ENCODE results near the gene CFAP61.

DNA sequence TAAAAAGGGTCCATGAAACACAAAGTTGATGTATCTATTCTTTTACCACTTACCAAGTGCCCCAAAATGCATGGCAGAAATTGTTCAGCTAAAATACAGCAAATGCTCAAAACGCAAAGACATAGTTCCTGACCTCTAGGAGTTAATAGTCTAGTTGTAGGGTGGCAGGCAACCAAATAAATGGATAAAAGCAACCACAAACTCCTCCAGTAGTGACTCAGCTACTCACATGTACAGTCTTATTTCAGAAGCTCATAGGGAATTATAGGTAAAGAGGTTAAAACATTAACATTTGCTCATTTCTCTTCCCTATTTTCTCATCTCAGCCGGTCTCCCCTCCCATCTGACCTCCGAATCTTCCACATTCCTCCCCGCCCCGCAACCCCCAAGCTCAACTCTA is 171.6 kb downstream of the CFAP61 start:
- TF ChIP-seq POLR2A (IDR thresholded peaks at IDR 0.05), result no peak
- TF ChIP-seq, protein P1, sequence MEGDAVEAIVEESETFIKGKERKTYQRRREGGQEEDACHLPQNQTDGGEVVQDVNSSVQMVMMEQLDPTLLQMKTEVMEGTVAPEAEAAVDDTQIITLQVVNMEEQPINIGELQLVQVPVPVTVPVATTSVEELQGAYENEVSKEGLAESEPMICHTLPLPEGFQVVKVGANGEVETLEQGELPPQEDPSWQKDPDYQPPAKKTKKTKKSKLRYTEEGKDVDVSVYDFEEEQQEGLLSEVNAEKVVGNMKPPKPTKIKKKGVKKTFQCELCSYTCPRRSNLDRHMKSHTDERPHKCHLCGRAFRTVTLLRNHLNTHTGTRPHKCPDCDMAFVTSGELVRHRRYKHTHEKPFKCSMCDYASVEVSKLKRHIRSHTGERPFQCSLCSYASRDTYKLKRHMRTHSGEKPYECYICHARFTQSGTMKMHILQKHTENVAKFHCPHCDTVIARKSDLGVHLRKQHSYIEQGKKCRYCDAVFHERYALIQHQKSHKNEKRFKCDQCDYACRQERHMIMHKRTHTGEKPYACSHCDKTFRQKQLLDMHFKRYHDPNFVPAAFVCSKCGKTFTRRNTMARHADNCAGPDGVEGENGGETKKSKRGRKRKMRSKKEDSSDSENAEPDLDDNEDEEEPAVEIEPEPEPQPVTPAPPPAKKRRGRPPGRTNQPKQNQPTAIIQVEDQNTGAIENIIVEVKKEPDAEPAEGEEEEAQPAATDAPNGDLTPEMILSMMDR (IDR thresholded peaks at IDR 0.05), result no peak

Data from heart left ventricle (tissue), 13 donors.